Caki2 (cell line): Measurements from ENCODE around the gene SHISAL1. TPM values are rescaled to one million over a fixed set of nuclear protein-coding genes. Genes with fewer than 3 reads are reported as not detected.
"Not testable (repeated sequence)": the region's sequence is repeated elsewhere in the genome, so short reads cannot be mapped to it uniquely, and the experiment has no call there.

Experiments used
- DNase-seq: peaks from one replicate; pipeline ENCODE4 v3.0.0-alpha.2; 2015; ENCODE audit warnings: low read depth
- in situ Hi-C: cut with HindIII; loops from 2 replicates; pipeline ENCODE4 v1.10.0; 2016; ENCODE audit warnings: low sequenced_read_pairs, low pct_unique_long_range_greater_than_20kb, mixed read lengths
- total RNA-seq: library from RNA; depleted of rRNA; stranded (reverse); fragments of >200 nt; shearing (Covaris generic); gene quantifications from 2 replicates; pipeline ENCODE4 v1.2.3, GENCODE V29; 2014; ENCODE audit warnings: low replicate concordance

SHISAL1 gene
- total RNA-seq, 1 experiment from 2014 or later, result 3.5 TPM

DNA sequence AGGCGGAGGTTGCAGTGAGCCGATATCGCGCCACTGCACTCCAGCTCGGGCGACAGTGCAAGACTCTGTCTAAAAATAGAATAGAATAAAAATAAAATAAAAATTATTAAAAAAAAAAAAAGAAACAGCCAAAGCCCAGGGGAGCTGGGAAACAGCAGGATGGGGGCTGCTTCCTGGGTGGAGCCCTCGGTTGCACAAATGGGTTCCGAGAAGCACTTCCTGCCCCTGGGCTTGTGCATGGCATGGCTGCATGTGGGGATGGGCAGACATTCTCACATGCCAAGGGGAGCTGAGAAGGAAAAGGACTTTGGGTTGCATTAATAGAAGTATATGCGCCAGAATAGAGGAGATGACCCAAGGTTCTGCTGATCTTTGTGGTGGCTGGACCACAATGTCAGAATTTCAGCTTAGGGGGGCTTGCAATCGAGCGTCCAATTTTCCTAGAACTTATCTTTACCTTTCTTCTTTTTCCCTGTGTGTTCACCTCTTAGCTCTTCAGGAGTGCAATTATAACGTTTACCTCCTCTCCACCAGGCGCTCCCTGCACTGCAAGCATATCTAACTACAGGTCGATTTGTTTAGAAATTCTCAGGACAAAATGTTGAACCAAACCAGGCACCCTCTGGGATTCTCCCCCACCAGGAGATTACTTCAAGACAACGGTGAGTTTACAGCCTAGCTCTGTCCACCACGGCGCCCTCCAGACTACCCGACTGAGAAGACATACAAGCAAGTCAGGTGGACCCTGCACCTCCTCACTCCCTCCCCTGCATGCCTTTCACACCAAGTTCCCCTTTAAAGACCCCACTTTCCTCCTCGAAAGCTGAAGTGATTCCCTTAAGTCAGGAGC lies 53.2 kb downstream of the SHISAL1 start:
- in situ Hi-C loops, result no loop called here
- no peak for DNase-seq

DNA sequence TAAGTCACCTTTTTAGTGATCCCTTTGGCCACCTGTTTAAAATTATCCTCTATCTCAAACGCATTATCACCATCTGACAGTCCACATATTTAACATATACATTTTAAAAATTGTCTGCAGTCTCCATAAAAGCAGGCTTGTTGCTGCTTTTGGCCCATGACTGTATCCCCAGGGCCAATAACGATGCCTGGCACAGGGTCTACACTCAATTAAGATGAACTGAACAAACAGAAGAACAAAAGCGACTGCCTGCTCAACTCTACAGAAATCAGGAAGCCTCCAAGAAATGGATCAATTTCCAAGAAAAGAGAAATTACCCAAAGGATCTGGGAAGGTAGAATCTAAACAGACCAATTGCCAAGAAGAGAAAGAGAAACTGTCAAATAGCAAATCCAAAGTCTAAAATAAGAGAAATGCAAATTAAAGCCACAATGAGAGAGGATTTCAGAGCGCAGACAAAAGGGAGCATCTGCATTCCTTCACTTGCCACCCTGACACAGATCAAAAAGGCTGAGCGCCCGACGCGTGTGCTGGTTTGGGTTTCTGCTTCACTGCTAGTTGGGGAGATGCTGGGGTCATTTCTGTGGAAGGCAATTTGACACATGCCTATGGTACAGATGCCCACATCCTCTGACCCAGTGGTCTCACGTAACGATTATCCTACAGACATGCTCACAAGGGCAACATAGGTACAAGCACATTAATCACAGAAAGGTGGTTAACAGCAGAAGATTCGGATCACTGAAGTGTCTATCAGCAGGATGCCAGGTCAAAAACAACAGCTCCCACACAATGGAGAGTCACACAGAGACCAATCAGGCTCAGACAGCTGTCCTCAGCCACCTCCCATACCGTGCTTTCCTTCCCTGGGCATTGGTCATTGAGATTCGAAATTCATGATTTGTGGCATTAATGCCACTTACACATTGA lies 55.9 kb downstream of the SHISAL1 start:
- DNase-seq, result no peak
- in situ Hi-C loops, result no loop called here

- DNase-seq, result no peak
- in situ Hi-C loops, result no loop called here
Observed at GRCh38 chr22:44256085-44256484, 56.7 kb downstream of the SHISAL1 start.

DNA sequence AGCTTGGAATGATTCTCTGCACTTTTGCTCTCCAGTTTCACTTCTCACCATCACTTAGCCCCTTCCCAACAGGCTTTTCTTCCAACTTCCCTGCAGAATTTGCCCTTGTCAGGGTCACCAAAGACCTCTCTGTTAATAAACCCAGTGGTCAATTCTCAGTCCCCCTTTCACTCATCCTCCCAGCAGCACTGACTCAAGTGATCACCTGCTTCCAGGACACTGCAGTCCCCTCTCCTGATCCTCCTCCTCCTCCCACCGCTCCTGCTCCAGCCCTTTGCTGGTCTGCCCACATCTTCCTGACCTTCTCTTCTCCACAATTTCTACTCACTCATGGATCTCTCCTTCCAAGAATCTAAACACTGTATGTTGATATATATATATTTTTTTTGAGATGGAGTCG lies 57.9 kb downstream of the SHISAL1 start:
- DNase-seq, result no peak
- in situ Hi-C loops, result no loop called here

- DNase-seq, result no peak
- in situ Hi-C loops, result no loop called here
Observed at GRCh38 chr22:44249376-44250147, 63.2 kb downstream of the SHISAL1 start.

DNA sequence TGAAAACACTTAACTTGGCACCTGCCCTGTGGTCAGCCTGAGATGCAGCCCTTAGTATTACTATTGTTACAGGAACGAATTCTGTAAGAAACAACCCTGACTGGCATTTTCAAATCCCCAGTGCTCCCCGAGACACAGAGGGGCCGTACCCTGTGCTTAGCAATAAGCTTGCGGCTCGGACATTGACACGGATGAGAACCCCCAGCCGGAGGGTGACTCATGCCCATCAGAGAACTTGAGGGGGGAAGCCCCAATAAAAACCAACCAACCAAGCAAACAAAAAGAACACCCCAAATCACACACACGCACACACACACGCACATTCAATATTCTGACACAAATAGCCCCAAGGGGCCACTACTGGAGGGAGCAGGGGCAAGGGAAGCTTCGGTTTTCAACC lies 63.8 kb downstream of the SHISAL1 start:
- in situ Hi-C loops, result no loop called here
- DNase-seq, result no peak

GRCh38 chr22:44247923-44248892 lies 64.5 kb downstream of the SHISAL1 start:
- in situ Hi-C loops, result no loop called here
- DNase-seq, result no peak

DNA sequence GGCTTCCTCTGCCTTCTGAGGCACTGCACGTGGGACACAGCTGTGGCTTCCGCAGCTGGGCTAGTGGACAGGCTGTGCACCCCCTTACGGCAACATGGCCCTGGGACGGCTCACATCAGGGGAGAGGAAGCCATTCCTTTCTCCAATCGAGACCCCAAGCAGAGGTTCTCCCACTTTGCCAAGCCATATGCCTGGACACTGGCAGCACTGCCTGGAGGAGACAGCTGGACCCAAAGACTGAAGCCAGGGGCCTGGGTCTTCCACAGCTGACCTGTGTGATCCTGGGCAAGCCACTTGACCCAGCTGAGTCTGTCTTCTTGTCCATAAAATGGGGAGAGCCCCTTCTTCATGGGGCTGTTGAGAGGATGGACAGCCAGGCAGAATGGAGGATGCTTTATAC lies 65.4 kb downstream of the SHISAL1 start:
- in situ Hi-C loops, result no loop called here
- DNase-seq, result no peak

- in situ Hi-C loops, result no loop called here
- no peak for DNase-seq
Observed at GRCh38 chr22:44246615-44247326, 66.0 kb downstream of the SHISAL1 start.

GRCh38 chr22:44245867-44246266 lies 66.9 kb downstream of the SHISAL1 start:
- in situ Hi-C loops, result no loop called here
- no peak for DNase-seq

- in situ Hi-C loops, result no loop called here
- DNase-seq, result no peak
Observed at GRCh38 chr22:44245438-44245837, 67.3 kb downstream of the SHISAL1 start.

GRCh38 chr22:44244265-44244822 lies 68.4 kb downstream of the SHISAL1 start:
- in situ Hi-C loops, result no loop called here
- no peak for DNase-seq

GRCh38 chr22:44243761-44244160 lies 69.0 kb downstream of the SHISAL1 start:
- in situ Hi-C loops, result no loop called here
- no peak for DNase-seq

DNA sequence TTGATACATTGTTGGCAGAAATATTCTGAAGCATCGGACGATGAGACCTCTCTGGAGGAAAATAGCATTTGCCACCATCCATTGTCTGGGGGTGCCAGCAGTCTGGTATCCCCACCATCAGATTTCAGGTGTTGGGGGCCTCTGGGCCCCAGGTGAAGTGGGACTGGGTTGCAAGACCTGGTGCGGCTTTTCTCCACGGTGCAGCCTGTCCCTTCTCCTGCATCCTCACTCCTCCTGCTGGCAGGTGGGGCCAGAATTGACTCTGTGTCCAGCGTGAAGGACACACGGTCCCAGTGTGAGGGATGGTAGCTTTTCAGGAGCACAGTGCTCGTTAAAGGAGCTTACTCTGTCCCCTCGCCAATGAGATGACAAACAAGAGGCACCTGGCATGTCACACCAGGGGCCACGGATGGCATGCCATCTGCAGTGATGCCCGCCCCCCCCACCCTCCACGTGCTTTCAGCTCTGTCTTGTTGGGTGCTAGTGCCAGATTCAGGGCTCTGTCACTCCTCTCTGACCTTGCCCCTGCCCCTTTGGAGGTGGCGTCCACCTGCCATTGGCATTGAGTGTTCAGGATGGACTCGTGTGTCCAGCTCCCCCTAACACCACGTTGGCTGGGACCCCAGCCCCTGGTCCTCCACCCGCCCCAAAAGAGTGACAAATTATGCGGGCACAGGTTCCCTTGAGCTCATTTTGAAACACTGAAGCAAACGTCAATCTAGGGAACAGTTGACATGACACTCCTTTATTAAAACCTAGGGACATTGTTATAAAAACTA lies 69.6 kb downstream of the SHISAL1 start:
- in situ Hi-C loops, result no loop called here
- no peak for DNase-seq

GRCh38 chr22:44241121-44241520 lies 71.6 kb downstream of the SHISAL1 start:
- DNase-seq, in situ Hi-C loops: not testable (repeated sequence)

DNA sequence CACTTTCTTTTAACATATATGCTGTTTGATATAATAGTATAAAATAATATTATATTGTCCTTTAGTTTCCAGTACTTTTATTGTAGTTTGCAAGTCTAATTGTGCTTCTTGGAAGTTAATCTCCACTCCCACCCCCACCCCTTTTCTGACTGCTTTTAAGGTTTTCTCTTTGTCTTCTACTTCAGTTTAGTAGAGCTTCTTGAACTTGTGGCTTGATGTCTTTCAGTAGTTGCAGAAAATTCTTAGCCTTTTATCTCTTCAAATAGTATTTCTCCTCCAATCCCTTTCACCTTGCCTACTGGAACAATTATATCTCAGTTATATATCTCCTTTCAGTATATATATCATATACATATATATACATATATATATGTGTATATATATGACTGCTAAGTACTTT lies 75.5 kb downstream of the SHISAL1 start:
- in situ Hi-C loops, result no loop called here

More for the DNA sequence above, 75.5 kb downstream of the SHISAL1 start:
- DNase-seq, result no peak
